22Rv1 (cell line): Measurements from ENCODE around the gene FKBP15.

Experiments
- CTCF ChIP-seq: fragments of 450-650 bp; IDR thresholded peaks from 2 replicates; pipeline ENCODE4 v1.5.1; 2017; ENCODE audit warnings: mild to moderate bottlenecking
- ZFX ChIP-seq: fragments of 450-650 bp; IDR thresholded peaks from 2 replicates; pipeline ENCODE4 v1.6.1; 2017; ENCODE audit warnings: antibody characterized with exemption, borderline replicate concordance

GRCh38 chr9:113255438-113255837, 34.4 kb upstream of the FKBP15 start:
- no peak for TF ChIP-seq CTCF
- no peak for TF ChIP-seq ZFX
